GM12878 (cell line): ENCODE data around the gene STARD10. TPM values are rescaled to one million over a fixed set of nuclear protein-coding genes. Genes with fewer than 3 reads are reported as not detected.

ENCODE experiments used
- ATAC-seq: fragments of 200-7000 bp; cut with Tn5 transposase; 3 replicates; pipeline ENCODE4 v1.9.1; 2020; ENCODE audit warnings: mild to moderate bottlenecking, moderate library complexity
- BruUV-seq: library from RNA; stranded (reverse); fragments of 400-500 nt; replicated peaks from 2 replicates; lab custom pipeline; 2021; lab: Mats Ljungman, UMichigan
- CTCF ChIA-PET: fragments of 300-600 bp; sonication (Branson Sonifier 250); formaldehyde crosslinking; extraction: SDS; loops from one replicate; lab custom pipeline; 2021; ENCODE audit warnings: inconsistent platforms; lab: Yijun Ruan, JAX
- POLR2A ChIA-PET: fragments of 350-600 bp; formaldehyde crosslinking; extraction: SDS; loops from one replicate; lab custom pipeline; 2021; ENCODE audit warnings: inconsistent platforms; lab: Charles Lee
- RAD21 ChIA-PET: fragments of 300-600 bp; sonication (Branson Sonifier 250); formaldehyde crosslinking; loops from one replicate; lab custom pipeline; 2023; ENCODE audit warnings: antibody characterized with exemption; ENCODE audit not compliant: unreplicated experiment; lab: Charles Lee
- SMC1A ChIA-PET: fragments of 300-600 bp; sonication (Branson Sonifier 250); formaldehyde crosslinking; loops from one replicate; lab custom pipeline; 2023; ENCODE audit not compliant: unreplicated experiment, uncharacterized antibody; lab: Charles Lee
- DNase-seq: peaks from one replicate; pipeline ENCODE4 v3.0.0-alpha.2; 2011; ENCODE audit warnings: low read depth, low spot score
- FAIRE-seq: peaks from 3 replicates; lab custom pipeline; 2011; peaks lifted over from hg19 to GRCh38; lab: Jason Lieb, UNC
- H2AFZ ChIP-seq: 2 replicates; pipeline ENCODE4 v1.6.0; 2011; ENCODE audit warnings: low read depth, low read length, control low read depth; ENCODE audit not compliant: control insufficient read depth
- H3K27ac ChIP-seq: 2 replicates; pipeline ENCODE4 v1.5.1; 2011; ENCODE audit warnings: control low read depth; ENCODE audit not compliant: control insufficient read depth, insufficient read depth
- H3K27me3 ChIP-seq, 2 experiments: replicated peaks in 1 of 2; 2 replicates each; pipeline versions ENCODE4 v1.6.0 to v1.6.1; 2011; ENCODE audit warnings: low read length in 1 of 2; ENCODE audit not compliant: control insufficient read depth in 2 of 2, insufficient read depth in 2 of 2
- H3K36me3 ChIP-seq, 2 experiments: 2 replicates each; pipeline ENCODE4 v1.5.1; 2011; ENCODE audit warnings: low read length in 1 of 2; ENCODE audit not compliant: control insufficient read depth in 2 of 2, insufficient read depth in 2 of 2
- H3K4me1 ChIP-seq: 2 replicates; pipeline ENCODE4 v1.6.1; 2011; ENCODE audit warnings: mild to moderate bottlenecking, low read length, moderate library complexity, mixed read lengths; ENCODE audit not compliant: control insufficient read depth, insufficient read depth
- H3K4me2 ChIP-seq: 2 replicates; pipeline ENCODE4 v1.6.0; 2011; ENCODE audit warnings: control low read depth; ENCODE audit not compliant: control insufficient read depth, insufficient read depth
- H3K4me3 ChIP-seq: fragments of 200-600 bp; sonication (generic); 2 replicates; pipeline ENCODE4 v1.5.1; 2016
- H3K79me2 ChIP-seq: 2 replicates; pipeline ENCODE4 v1.6.0; 2011; ENCODE audit warnings: low read length; ENCODE audit not compliant: control insufficient read depth, insufficient read depth
- H3K9ac ChIP-seq: 2 replicates; pipeline ENCODE4 v1.8.0; 2011; ENCODE audit warnings: low read length, control low read depth, mixed read lengths; ENCODE audit not compliant: control insufficient read depth, insufficient read depth
- H3K9me3 ChIP-seq: replicated peaks from 3 replicates; pipeline ENCODE4 v1.5.1; 2011; ENCODE audit warnings: mild to moderate bottlenecking, low read length; ENCODE audit not compliant: control insufficient read depth, insufficient read depth
- H4K20me1 ChIP-seq: 2 replicates; pipeline ENCODE4 v1.6.0; 2011; ENCODE audit not compliant: control insufficient read depth, insufficient read depth
- ATF2 ChIP-seq: IDR thresholded peaks from 2 replicates; pipeline ENCODE4 v1.6.1; 2012; ENCODE audit warnings: low read length, inconsistent platforms
- BRCA1 ChIP-seq: IDR thresholded peaks from 2 replicates; pipeline ENCODE4 v1.6.1; 2011; ENCODE audit warnings: low read depth, low read length, improper control_type of control experiment
- IRF4 ChIP-seq: IDR thresholded peaks from 2 replicates; pipeline ENCODE4 v1.6.1; 2011; ENCODE audit warnings: low read depth, low read length
- LARP7 ChIP-seq: fragments of 450-650 bp; IDR thresholded peaks from 2 replicates; pipeline ENCODE4 v1.6.1; 2017; ENCODE audit warnings: mild to moderate bottlenecking
- NKRF ChIP-seq: fragments of 450-650 bp; conservative IDR thresholded peaks from 2 replicates; pipeline ENCODE4 v1.6.1; 2017; ENCODE audit warnings: mild to moderate bottlenecking, moderate library complexity
- PAX5 ChIP-seq: IDR thresholded peaks from 2 replicates; pipeline ENCODE4 v1.6.1; 2011; ENCODE audit warnings: low read depth, low read length, borderline replicate concordance
- PKNOX1 ChIP-seq: fragments of 450-650 bp; IDR thresholded peaks from 2 replicates; pipeline ENCODE4 v1.6.1; 2016; ENCODE audit warnings: mild to moderate bottlenecking
- SPI1 ChIP-seq: IDR thresholded peaks from 2 replicates; pipeline ENCODE4 v1.6.1; 2011; ENCODE audit warnings: low read depth, mild to moderate bottlenecking, low read length, moderate library complexity, borderline replicate concordance; ENCODE audit not compliant: insufficient read depth
- TARDBP ChIP-seq: IDR thresholded peaks from 2 replicates; pipeline ENCODE4 v1.6.1; 2016; ENCODE audit warnings: borderline replicate concordance
- WGBS: methylation state at CpG from one replicate; pipeline ENCODE4 v1.1.6; 2016; ENCODE audit warnings: low lambda C conversion rate; ENCODE audit not compliant: insufficient replicate concordance, insufficient coverage; ENCODE audit errors: missing lambda C conversion rate; 5-methylcytosine and 5-hydroxymethylcytosine counted together
- in situ Hi-C: fragments of 300-500 bp; cut with MboI; formaldehyde crosslinking; loops from 9 replicates; pipeline ENCODE4 v1.14.3; 2018; ENCODE audit warnings: mixed read lengths
- intact Hi-C: fragments of 100-400 bp; cut with micrococcal nuclease; formaldehyde crosslinking; loops from one replicate; pipeline ENCODE4 v1.14.2; 2022; ENCODE audit not compliant: unreplicated experiment
- polyA plus RNA-seq, 11 experiments: library from polyadenylated mRNA; depleted of rRNA in 4 of 11; unstranded in 6 of 11; stranded (reverse) in 5 of 11; fragments of >200 nt; fragmentation: Nextera tagmentation in 4 of 11; fragmentation: Illumina TruSeq in 1 of 11; extraction: Ambion mirVana in 4 of 11; extraction: Trizol in 1 of 11; gene quantifications; 1 replicate in 1 of 11; 2 replicates in 10 of 11; pipeline versions ENCODE4 v1.2.1 to v1.2.3, GENCODE V29; 2011 to 2016; ENCODE audit warnings: inconsistent platforms in 2 of 11, missing spikeins in 2 of 11, low read depth in 1 of 11
- total RNA-seq, 4 experiments: library from RNA; depleted of rRNA in 3 of 4; stranded (reverse); fragments of >200 nt in 3 of 4; fragmentation: Illumina TruSeq in 1 of 4; extraction: Trizol in 1 of 4; gene quantifications; 2 replicates each; pipeline versions ENCODE4 v1.2.1 to v1.2.3, GENCODE V29; 2013 to 2021
- TF ChIP-seq, protein P1 (sequence below): fragments of 450-650 bp; IDR thresholded peaks from 2 replicates; pipeline ENCODE4 v1.6.1; 2017; ENCODE audit warnings: mild to moderate bottlenecking, low read depth, inconsistent platforms; ENCODE audit not compliant: poor library complexity, severe bottlenecking
- TF ChIP-seq, protein P2 (sequence below): fragments of 450-650 bp; IDR thresholded peaks from 2 replicates; pipeline ENCODE4 v1.6.1; 2017; ENCODE audit warnings: borderline replicate concordance

STARD10 gene
- total and polyA plus RNA-seq, 10 of the 15 experiments (the other 5 are each of a cell fraction or from before 2014, with no cell fraction given), result 0.15 to 43.2 (median 23.1) TPM

DNA sequence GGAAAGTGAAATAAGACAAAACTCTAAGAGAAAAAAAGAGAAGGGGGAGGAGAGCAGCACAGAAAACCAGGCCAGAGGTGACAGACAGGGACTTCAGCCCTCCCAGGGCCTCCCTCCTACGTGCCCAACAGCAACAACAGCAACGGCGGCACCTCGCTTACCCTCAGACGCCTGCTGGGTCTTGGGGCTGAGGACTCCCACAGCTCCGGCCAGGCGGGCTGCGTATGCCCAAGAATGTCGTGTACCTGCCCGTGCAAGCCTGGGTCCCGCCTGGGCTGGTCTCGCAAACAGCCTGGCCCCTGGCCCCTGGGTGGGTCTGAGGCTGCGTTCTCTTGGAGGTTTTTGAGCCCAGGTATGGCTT is 72.2 kb downstream of the STARD10 start (continued):
- TF ChIP-seq PAX5 (0 out of 2 replicates have a peak, but pooled peaks have one; percentile 2), NKRF (0 out of 2 replicates have a peak, but pooled peaks have one; percentile 32), LARP7 (0 out of 2 replicates have a peak, but pooled peaks have one; percentile 31), TARDBP (no peak)

DNA sequence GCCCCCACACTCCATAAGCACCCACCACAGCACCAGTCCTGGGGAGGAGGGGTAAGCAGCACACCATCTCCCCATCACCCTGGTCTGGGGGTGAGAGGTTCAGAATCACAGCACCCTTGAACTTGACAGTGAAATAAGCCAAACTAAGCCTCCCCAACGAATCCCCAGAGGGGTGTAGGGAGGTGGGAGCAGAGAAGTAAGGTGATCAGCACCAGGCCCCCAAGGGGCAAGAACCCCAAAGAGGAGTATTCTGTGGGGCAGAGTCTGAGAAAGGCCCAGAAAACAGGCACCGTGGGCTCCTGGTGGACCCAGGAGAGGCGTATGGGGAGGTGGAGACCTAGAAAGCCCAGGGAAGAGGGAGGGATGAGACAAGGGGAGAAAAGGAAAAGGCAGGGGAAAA is 72.6 kb downstream of the STARD10 start:
- peaks cover 49% of the 10 kb centered on the region for H3K4me1 ChIP-seq
- POLR2A ChIA-PET, result interaction anchor here (0.8 to 3.2 kb wide), 4 partner anchors 15 to 72 kb away, joined by 3 to 7 read pairs (median 4); no protein-coding TSS in a partner anchor
- TF ChIP-seq, protein P1, sequence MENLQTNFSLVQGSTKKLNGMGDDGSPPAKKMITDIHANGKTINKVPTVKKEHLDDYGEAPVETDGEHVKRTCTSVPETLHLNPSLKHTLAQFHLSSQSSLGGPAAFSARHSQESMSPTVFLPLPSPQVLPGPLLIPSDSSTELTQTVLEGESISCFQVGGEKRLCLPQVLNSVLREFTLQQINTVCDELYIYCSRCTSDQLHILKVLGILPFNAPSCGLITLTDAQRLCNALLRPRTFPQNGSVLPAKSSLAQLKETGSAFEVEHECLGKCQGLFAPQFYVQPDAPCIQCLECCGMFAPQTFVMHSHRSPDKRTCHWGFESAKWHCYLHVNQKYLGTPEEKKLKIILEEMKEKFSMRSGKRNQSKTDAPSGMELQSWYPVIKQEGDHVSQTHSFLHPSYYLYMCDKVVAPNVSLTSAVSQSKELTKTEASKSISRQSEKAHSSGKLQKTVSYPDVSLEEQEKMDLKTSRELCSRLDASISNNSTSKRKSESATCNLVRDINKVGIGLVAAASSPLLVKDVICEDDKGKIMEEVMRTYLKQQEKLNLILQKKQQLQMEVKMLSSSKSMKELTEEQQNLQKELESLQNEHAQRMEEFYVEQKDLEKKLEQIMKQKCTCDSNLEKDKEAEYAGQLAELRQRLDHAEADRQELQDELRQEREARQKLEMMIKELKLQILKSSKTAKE, result no peak
- no peak for TF ChIP-seq SPI1
- TF ChIP-seq ATF2, result no peak
- TF ChIP-seq IRF4, result no peak
- no peak for TF ChIP-seq PKNOX1
- TF ChIP-seq BRCA1, result no peak
- TF ChIP-seq, protein P2, sequence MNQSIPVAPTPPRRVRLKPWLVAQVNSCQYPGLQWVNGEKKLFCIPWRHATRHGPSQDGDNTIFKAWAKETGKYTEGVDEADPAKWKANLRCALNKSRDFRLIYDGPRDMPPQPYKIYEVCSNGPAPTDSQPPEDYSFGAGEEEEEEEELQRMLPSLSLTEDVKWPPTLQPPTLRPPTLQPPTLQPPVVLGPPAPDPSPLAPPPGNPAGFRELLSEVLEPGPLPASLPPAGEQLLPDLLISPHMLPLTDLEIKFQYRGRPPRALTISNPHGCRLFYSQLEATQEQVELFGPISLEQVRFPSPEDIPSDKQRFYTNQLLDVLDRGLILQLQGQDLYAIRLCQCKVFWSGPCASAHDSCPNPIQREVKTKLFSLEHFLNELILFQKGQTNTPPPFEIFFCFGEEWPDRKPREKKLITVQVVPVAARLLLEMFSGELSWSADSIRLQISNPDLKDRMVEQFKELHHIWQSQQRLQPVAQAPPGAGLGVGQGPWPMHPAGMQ, result no peak

More for the DNA sequence above, 72.6 kb downstream of the STARD10 start:
- peak overlapping the region; percentile 83 for H3K9ac ChIP-seq
- WGBS, result 2% methylated on average over 3 of the region's 3 CpGs
- no peak for FAIRE-seq
- RAD21 ChIA-PET, result interaction anchor here (0.6 to 13.9 kb wide), 2 partner anchors 70 to 86 kb away, joined by 4 to 256 read pairs; partner anchors contain the start of gene STARD10
- peaks cover 20 to 38% of the 10 kb centered on the region in 2 experiments for H3K36me3 ChIP-seq
- H4K20me1 ChIP-seq, result peaks cover 6% of the 10 kb centered on the region; the same call in 1 of the 2 replicates
- no peak for DNase-seq
- peak overlapping the region; percentile 92 for H3K27ac ChIP-seq
- no peaks in the 10 kb centered on the region for H3K27me3 ChIP-seq
- intact Hi-C loops, result no loop called here
- H3K9me3 ChIP-seq, result no peaks in the 10 kb centered on the region
- SMC1A ChIA-PET, result interaction anchor here (0.8 to 12.0 kb wide), 5 partner anchors 71 to 516 kb away, joined by 3 to 185 read pairs (median 4); partner anchors contain the start of gene STARD10
- no peak overlapping the region for H2AFZ ChIP-seq
- CTCF ChIA-PET, result interaction anchor here (1.3 to 18.4 kb wide), 3 partner anchors 37 to 92 kb away, joined by 7 to 469 read pairs (median 154); partner anchors contain the start of genes ATG16L2 and STARD10
- no TSS peak for BruUV-seq
- in situ Hi-C loops, result loop anchor here (10.0 kb wide), 2 partner anchors 74 to 454 kb away; partner anchors contain the start of gene STARD10
- H3K4me2 ChIP-seq, result peak overlapping the region; percentile 92
- peak overlapping the region; percentile 85 for H3K4me3 ChIP-seq
- no peak for ATAC-seq
- peaks cover 85% of the 10 kb centered on the region for H3K79me2 ChIP-seq
